GM12873 (cell line): ENCODE results near the gene ALG9.

Experiments
- TF ChIP-seq, protein P1 (sequence below): IDR thresholded peaks from 2 replicates; pipeline ENCODE4 v1.5.1; 2012; ENCODE audit warnings: low read depth, mild to moderate bottlenecking, moderate library complexity, low read length, control low read depth; ENCODE audit not compliant: insufficient read depth; ENCODE audit errors: missing control alignments

ALG9 gene

DNA sequence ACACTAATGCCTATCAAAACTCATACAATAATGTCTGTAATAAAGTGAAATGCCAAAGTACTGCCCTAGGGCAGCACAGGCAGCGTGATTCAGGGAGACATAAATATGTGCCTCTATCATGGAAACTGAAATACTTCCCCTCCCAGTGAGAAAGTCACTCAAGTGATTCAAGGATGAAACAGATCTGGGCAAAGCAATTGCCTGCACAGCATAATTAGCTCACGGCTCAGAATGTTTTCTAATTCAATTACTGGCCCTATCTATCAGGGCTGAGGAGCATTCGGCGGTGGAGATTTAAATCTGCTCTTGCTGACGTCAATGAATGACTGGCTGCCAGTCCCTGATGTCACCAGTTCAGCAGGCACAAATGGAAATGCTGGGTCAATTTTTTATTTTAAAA lies 77.5 kb downstream of the ALG9 start:
- TF ChIP-seq, protein P1, sequence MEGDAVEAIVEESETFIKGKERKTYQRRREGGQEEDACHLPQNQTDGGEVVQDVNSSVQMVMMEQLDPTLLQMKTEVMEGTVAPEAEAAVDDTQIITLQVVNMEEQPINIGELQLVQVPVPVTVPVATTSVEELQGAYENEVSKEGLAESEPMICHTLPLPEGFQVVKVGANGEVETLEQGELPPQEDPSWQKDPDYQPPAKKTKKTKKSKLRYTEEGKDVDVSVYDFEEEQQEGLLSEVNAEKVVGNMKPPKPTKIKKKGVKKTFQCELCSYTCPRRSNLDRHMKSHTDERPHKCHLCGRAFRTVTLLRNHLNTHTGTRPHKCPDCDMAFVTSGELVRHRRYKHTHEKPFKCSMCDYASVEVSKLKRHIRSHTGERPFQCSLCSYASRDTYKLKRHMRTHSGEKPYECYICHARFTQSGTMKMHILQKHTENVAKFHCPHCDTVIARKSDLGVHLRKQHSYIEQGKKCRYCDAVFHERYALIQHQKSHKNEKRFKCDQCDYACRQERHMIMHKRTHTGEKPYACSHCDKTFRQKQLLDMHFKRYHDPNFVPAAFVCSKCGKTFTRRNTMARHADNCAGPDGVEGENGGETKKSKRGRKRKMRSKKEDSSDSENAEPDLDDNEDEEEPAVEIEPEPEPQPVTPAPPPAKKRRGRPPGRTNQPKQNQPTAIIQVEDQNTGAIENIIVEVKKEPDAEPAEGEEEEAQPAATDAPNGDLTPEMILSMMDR: no peak

GRCh38 chr11:111792955-111793500 lies 78.4 kb downstream of the ALG9 start:
- TF ChIP-seq, protein P1: no peak

DNA sequence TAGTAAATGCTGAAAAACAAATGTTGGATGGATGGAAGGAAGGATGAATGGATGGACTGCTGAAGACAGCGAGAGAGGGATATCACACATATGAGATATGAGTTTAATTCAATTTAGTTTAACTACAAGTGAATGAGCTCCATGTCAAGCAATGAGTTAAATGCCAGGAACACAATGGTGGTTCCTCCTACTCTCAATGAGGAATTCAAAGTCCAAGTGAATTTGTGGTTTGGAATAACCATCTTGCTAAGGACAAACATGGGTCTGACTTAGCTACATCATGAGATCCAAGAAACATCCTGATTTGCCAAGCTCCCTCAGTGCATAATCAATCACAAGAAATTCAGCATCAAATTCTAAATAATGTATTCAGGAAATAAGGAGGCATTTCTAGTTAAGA lies 79.1 kb downstream of the ALG9 start:
- TF ChIP-seq, protein P1: no peak

DNA sequence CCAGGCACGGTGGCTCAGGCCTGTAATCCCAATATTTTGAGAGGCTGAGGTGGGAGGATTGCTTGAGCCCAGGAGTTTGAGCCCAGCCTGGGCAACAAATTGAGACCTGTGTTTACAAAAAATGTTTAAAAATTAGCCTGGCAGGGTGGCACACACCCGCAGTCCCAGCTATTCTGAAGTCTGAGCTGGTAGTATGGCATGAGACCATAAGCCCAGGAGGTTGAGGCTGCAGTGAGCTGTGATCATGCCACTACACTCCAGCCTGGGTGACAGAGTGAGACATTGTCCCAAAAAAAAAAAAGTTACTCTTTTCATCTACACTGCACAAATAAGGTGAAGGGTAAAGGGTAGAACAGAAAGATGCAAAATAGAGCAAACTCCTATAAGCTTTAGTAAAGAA lies 82.9 kb downstream of the ALG9 start:
- TF ChIP-seq, protein P1: no peak

DNA sequence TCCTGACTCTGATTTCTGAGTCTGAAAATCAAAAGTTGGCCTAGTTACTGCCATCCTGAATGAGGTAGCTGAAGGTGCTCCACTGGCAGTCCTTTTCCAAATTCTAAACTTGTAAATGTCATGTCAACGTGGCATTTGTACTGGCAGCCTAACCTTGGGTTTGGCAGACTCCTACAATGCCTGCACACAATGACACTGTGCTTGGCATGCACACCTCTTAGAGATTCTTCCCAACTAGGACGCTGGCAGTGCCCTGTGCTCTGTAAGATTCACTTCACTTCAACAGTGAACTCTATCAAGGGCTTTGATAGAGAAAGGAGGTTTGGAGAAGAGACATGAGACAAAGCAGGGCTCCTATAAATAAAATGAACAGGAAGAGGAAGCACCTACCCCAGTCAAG lies 83.3 kb downstream of the ALG9 start:
- TF ChIP-seq, protein P1: no peak

- TF ChIP-seq, protein P1: no peak
These were observed 85.4 kb downstream of the ALG9 start for GRCh38 chr11:111785886-111786412.

DNA sequence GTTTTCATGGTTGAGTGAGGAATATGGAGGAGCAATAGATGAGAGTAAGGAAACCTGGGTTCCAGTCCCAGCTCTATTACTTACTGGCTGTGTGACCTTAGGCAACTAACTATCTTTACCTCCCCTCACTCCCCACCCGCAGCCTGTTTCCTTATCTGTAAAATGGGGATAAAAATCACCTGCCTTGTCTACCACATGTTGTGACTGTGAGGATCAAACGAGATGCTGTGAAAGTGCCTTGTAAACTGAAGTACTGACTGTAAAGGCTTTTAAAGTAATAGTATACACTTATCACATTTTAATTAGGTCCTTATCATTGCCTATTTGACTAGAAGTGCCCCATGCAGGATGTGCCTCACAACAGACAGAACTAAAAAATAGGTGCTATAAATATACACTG lies 86.3 kb downstream of the ALG9 start:
- TF ChIP-seq, protein P1: no peak
